ENCODE results near the gene DYSF.

GRCh38 chr2:71554028-71554705 lies 100.8 kb downstream of the DYSF start:
- TF ChIP-seq, protein P1, sequence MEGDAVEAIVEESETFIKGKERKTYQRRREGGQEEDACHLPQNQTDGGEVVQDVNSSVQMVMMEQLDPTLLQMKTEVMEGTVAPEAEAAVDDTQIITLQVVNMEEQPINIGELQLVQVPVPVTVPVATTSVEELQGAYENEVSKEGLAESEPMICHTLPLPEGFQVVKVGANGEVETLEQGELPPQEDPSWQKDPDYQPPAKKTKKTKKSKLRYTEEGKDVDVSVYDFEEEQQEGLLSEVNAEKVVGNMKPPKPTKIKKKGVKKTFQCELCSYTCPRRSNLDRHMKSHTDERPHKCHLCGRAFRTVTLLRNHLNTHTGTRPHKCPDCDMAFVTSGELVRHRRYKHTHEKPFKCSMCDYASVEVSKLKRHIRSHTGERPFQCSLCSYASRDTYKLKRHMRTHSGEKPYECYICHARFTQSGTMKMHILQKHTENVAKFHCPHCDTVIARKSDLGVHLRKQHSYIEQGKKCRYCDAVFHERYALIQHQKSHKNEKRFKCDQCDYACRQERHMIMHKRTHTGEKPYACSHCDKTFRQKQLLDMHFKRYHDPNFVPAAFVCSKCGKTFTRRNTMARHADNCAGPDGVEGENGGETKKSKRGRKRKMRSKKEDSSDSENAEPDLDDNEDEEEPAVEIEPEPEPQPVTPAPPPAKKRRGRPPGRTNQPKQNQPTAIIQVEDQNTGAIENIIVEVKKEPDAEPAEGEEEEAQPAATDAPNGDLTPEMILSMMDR (IDR thresholded peaks at IDR 0.05) = no peak
- TF ChIP-seq POLR2A (IDR thresholded peaks at IDR 0.05) = no peak
- TF ChIP-seq EP300 (IDR thresholded peaks at IDR 0.05) = no peak
